ENCODE results near the gene BLOC1S4.

Gene BLOC1S4

GRCh38 chr4:6747294-6748051, 31.5 kb downstream of the BLOC1S4 start:
- TF ChIP-seq CTCF (IDR thresholded peaks at IDR 0.05; ENCODE audit: low read depth, low read length), result no peak
- DNase-seq (ENCODE audit: extremely low read depth, low read depth), result no peak

GRCh38 chr4:6748286-6748685, 32.3 kb downstream of the BLOC1S4 start:
- TF ChIP-seq CTCF (IDR thresholded peaks at IDR 0.05; ENCODE audit: low read depth, low read length), result no peak
- DNase-seq (ENCODE audit: extremely low read depth, low read depth), result no peak

GRCh38 chr4:6749340-6750171, 33.6 kb downstream of the BLOC1S4 start:
- no peak for DNase-seq (ENCODE audit: extremely low read depth, low read depth)
- TF ChIP-seq CTCF (IDR thresholded peaks at IDR 0.05; ENCODE audit: low read depth, low read length), result no peak

- DNase-seq (ENCODE audit: extremely low read depth, low read depth), result no peak
- no peak for TF ChIP-seq CTCF (IDR thresholded peaks at IDR 0.05; ENCODE audit: low read depth, low read length)
These were observed 34.6 kb downstream of the BLOC1S4 start for GRCh38 chr4:6750286-6751221.

- DNase-seq (ENCODE audit: extremely low read depth, low read depth), result no peak
These were observed 35.9 kb downstream of the BLOC1S4 start for GRCh38 chr4:6751611-6752485.

More at GRCh38 chr4:6751611-6752485, 35.9 kb downstream of the BLOC1S4 start:
- no peak for TF ChIP-seq CTCF (IDR thresholded peaks at IDR 0.05; ENCODE audit: low read depth, low read length)
